HEK293 (cell line): Measurements from ENCODE around the gene SOX6.

ENCODE experiments used
- CTCF ChIA-PET: fragments of 350-600 bp; formaldehyde crosslinking; extraction: SDS; loops from one replicate; lab custom pipeline; 2021; ENCODE audit warnings: antibody characterized with exemption; lab: Yijun Ruan, JAX
- POLR2A ChIA-PET: fragments of 300-600 bp; formaldehyde crosslinking; extraction: SDS; loops from one replicate; lab custom pipeline; 2020; ENCODE audit warnings: antibody characterized with exemption, inconsistent platforms; lab: Yijun Ruan, JAX
- H3K27ac ChIP-seq: fragments of 200-500 bp; sonication (Bioruptor generic); 2 replicates; pipeline ENCODE4 v1.5.1; 2014; ENCODE audit warnings: low read depth, low read length, control low read depth, inconsistent platforms; ENCODE audit errors: extremely low read depth
- H3K36me3 ChIP-seq, 2 experiments: fragments of 200-500 bp in 1 of 2; sonication (Bioruptor generic) in 1 of 2; 1 replicate in 1 of 2; 2 replicates in 1 of 2; pipeline ENCODE4 v1.5.1; 2014 to 2017; ENCODE audit warnings: inconsistent platforms in 2 of 2, low read length in 2 of 2; ENCODE audit not compliant: control insufficient read depth in 2 of 2, insufficient read depth in 1 of 2
- H3K4me1 ChIP-seq: fragments of 200-500 bp; sonication (Bioruptor generic); 2 replicates; pipeline ENCODE4 v1.5.1; 2014; ENCODE audit warnings: mild to moderate bottlenecking, low read length, inconsistent platforms; ENCODE audit not compliant: control insufficient read depth, insufficient read depth
- H3K4me3 ChIP-seq: 2 replicates; pipeline ENCODE4 v1.5.1; 2011; ENCODE audit warnings: low read depth, mild to moderate bottlenecking, control low read depth, low read length, moderate library complexity
- H3K9me3 ChIP-seq: fragments of 200-500 bp; sonication (Bioruptor generic); 2 replicates; pipeline ENCODE4 v1.5.1; 2014; ENCODE audit warnings: low read depth, low read length, inconsistent platforms; ENCODE audit not compliant: control insufficient read depth, insufficient read depth
- FEZF1 ChIP-seq: fragments of 450-650 bp; formaldehyde crosslinking; IDR thresholded peaks from 2 replicates; pipeline ENCODE4 v1.5.1; 2016; ENCODE audit warnings: missing biosample characterization, missing genetic modification characterization
- IKZF3 ChIP-seq: fragments of 450-650 bp; IDR thresholded peaks from 2 replicates; pipeline ENCODE4 v1.5.0; 2018; ENCODE audit warnings: missing biosample characterization, mild to moderate bottlenecking, missing genetic modification characterization, moderate library complexity
- PRDM6 ChIP-seq: fragments of 450-650 bp; formaldehyde crosslinking; IDR thresholded peaks from 2 replicates; pipeline ENCODE4 v1.5.1; 2017; ENCODE audit warnings: missing biosample characterization, missing genetic modification characterization
- SCRT1 ChIP-seq: fragments of 450-650 bp; formaldehyde crosslinking; IDR thresholded peaks from 2 replicates; pipeline ENCODE4 v1.5.1; 2016; ENCODE audit warnings: missing biosample characterization, missing genetic modification characterization, borderline replicate concordance
- SP7 ChIP-seq: fragments of 450-650 bp; formaldehyde crosslinking; IDR thresholded peaks from 2 replicates; pipeline ENCODE4 v1.5.1; 2016; ENCODE audit warnings: missing biosample characterization, missing genetic modification characterization
- ZBTB11 ChIP-seq: fragments of 450-650 bp; formaldehyde crosslinking; conservative IDR thresholded peaks from 2 replicates; pipeline ENCODE4 v1.5.1; 2016; ENCODE audit warnings: low read depth, missing biosample characterization, missing genetic modification characterization
- ZBTB20 ChIP-seq: fragments of 450-650 bp; formaldehyde crosslinking; IDR thresholded peaks from 2 replicates; pipeline ENCODE4 v1.5.1; 2016; ENCODE audit warnings: missing biosample characterization, missing genetic modification characterization
- ZBTB8A ChIP-seq: fragments of 450-650 bp; formaldehyde crosslinking; IDR thresholded peaks from 2 replicates; pipeline ENCODE4 v1.5.1; 2016; ENCODE audit warnings: missing biosample characterization, missing genetic modification characterization
- ZNF394 ChIP-seq: fragments of 450-650 bp; formaldehyde crosslinking; IDR thresholded peaks from 2 replicates; pipeline ENCODE4 v1.5.1; 2016; ENCODE audit warnings: missing biosample characterization, missing genetic modification characterization, mild to moderate bottlenecking, moderate library complexity, borderline replicate concordance
- ZNF549 ChIP-seq: fragments of 450-650 bp; IDR thresholded peaks from 2 replicates; pipeline ENCODE4 v1.5.1; 2018; ENCODE audit warnings: missing biosample characterization, missing genetic modification characterization, mild to moderate bottlenecking, inconsistent platforms, moderate library complexity
- ZNF785 ChIP-seq: fragments of 450-650 bp; formaldehyde crosslinking; IDR thresholded peaks from 2 replicates; pipeline ENCODE4 v1.5.1; 2016; ENCODE audit warnings: missing biosample characterization, missing genetic modification characterization
- TF ChIP-seq, protein P1 (sequence below): fragments of 450-650 bp; formaldehyde crosslinking; IDR thresholded peaks from 2 replicates; pipeline ENCODE4 v1.5.1; 2016; ENCODE audit warnings: missing biosample characterization, missing genetic modification characterization

The SOX6 gene

DNA sequence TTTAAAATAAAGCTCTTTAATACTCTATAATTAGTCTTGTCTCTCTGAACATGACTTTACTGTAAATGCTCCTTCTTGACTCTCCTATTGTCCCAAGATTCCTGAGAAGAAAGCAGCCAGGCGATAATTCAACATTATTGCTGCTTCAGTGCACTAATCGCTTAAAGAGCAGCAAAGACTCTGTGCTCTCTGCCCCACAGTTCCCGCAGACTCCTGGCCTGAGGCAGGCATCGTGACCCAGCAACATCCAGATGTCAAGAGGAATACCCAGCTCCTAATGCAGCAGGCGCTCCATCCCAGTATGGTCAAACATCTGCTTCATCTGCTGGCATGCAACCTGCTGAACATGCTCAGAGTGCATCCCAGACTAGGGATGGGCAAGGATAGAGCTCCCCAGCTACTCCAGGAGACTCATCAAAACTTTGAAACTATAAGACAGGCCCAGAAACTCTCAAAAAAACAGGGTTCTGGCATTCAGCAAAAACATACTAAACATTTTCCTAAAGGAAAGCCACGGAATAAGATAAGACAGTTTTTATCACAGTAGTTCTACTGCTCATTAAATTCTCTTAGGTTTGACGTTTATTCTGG lies 270.0 kb downstream of the SOX6 start:
- POLR2A ChIA-PET = no interaction called here
- Histone ChIP-seq H3K36me3 (no peaks in the 10 kb centered on the region), H3K27ac (no peak overlapping the region), H3K9me3 (no peaks in the 10 kb centered on the region), H3K4me3 (no peak overlapping the region), H3K4me1 (peaks cover 4% of the 10 kb centered on the region; the same call in 1 of the 2 replicates)
- TF ChIP-seq FEZF1 (tag by site-specific recombination) (peak; percentile 42; the same call in 1 of the 2 replicates), IKZF3 (peak; percentile 20; the same call in 1 of the 2 replicates), SP7 (tag by site-specific recombination) (peak; percentile 56), ZNF785 (tag by site-specific recombination) (no peak), ZNF394 (tag by site-specific recombination) (peak; percentile 81), SCRT1 (tag by site-specific recombination) (0 out of 2 replicates have a peak, but pooled peaks have one; percentile 25), ZBTB11 (tag by site-specific recombination) (no peak), PRDM6 (tag by site-specific recombination) (0 out of 2 replicates have a peak, but pooled peaks have one; percentile 2), ZBTB20 (tag by site-specific recombination) (no peak), ZBTB8A (tag by site-specific recombination) (no peak)
- CTCF ChIA-PET = no interaction called here

- CTCF ChIA-PET = interaction anchor here (0.6 to 1.0 kb wide), 3 partner anchors 10 to 457 kb away, joined by 3 to 5 read pairs (median 4); no protein-coding TSS in a partner anchor
- Histone ChIP-seq H3K4me1 (peaks cover 4% of the 10 kb centered on the region; the same call in 1 of the 2 replicates), H3K4me3 (no peak overlapping the region), H3K36me3 (no peaks in the 10 kb centered on the region), H3K9me3 (no peaks in the 10 kb centered on the region), H3K27ac (no peak overlapping the region)
- POLR2A ChIA-PET = no interaction called here
- TF ChIP-seq ZNF549 = no peak
- TF ChIP-seq, protein P1, sequence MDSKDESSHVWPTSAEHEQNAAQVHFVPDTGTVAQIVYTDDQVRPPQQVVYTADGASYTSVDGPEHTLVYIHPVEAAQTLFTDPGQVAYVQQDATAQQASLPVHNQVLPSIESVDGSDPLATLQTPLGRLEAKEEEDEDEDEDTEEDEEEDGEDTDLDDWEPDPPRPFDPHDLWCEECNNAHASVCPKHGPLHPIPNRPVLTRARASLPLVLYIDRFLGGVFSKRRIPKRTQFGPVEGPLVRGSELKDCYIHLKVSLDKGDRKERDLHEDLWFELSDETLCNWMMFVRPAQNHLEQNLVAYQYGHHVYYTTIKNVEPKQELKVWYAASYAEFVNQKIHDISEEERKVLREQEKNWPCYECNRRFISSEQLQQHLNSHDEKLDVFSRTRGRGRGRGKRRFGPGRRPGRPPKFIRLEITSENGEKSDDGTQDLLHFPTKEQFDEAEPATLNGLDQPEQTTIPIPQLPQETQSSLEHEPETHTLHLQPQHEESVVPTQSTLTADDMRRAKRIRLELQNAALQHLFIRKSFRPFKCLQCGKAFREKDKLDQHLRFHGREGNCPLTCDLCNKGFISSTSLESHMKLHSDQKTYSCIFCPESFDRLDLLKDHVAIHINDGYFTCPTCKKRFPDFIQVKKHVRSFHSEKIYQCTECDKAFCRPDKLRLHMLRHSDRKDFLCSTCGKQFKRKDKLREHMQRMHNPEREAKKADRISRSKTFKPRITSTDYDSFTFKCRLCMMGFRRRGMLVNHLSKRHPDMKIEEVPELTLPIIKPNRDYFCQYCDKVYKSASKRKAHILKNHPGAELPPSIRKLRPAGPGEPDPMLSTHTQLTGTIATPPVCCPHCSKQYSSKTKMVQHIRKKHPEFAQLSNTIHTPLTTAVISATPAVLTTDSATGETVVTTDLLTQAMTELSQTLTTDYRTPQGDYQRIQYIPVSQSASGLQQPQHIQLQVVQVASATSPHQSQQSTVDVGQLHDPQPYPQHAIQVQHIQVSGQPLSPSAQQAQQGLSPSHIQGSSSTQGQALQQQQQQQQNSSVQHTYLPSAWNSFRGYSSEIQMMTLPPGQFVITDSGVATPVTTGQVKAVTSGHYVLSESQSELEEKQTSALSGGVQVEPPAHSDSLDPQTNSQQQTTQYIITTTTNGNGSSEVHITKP (tag by site-specific recombination) = peak; percentile 92
- TF ChIP-seq, all 188 proteins: peak for 1
Measured at GRCh38 chr11:16082095-16083055, 274.0 kb downstream of the SOX6 start.
